ENCODE data around the gene AMPD2.
"Not testable (repeated sequence)": the region's sequence is repeated elsewhere in the genome, so short reads cannot be mapped to it uniquely, and the experiment has no call there.

GRCh38 chr1:109660691-109661026 is 41.0 kb downstream of the AMPD2 start:
- TF ChIP-seq CTCF (IDR thresholded peaks at IDR 0.05); POLR2AphosphoS5 (IDR thresholded peaks at IDR 0.05; ENCODE audit: insufficient read depth in 1 of 2, low read depth in 1 of 2); POLR2A (IDR thresholded peaks at IDR 0.05): not testable (repeated sequence)

Data from vagina (tissue), 2 donors.